Large intestine (tissue), 3 donors: ENCODE data around the gene SYNDIG1L. TPM values are rescaled to one million over a fixed set of nuclear protein-coding genes. Genes with fewer than 3 reads are reported as not detected.

Experiments used
- DNase-seq, 2 donors: peaks; one replicate each; pipeline versions ENCODE4 v3.0.0 to v3.0.0-alpha.2; 2013
- H3K27ac ChIP-seq: one replicate; pipeline ENCODE4 v1.5.1; 2013; ENCODE audit warnings: low read length
- H3K27me3 ChIP-seq: 2 replicates; pipeline ENCODE4 v1.6.1; 2013; ENCODE audit warnings: low read length; ENCODE audit not compliant: control insufficient read depth, insufficient read depth
- H3K36me3 ChIP-seq: 2 replicates; pipeline ENCODE4 v1.6.1; 2013; ENCODE audit warnings: low read length; ENCODE audit not compliant: control insufficient read depth, insufficient read depth
- H3K4me1 ChIP-seq: one replicate; pipeline ENCODE4 v1.6.1; 2013; ENCODE audit warnings: low read length; ENCODE audit not compliant: control insufficient read depth, insufficient read depth
- H3K4me3 ChIP-seq: one replicate; pipeline ENCODE4 v1.5.1; 2013; ENCODE audit warnings: low read length
- H3K9me3 ChIP-seq: one replicate; pipeline ENCODE4 v1.6.1; 2013; ENCODE audit warnings: mild to moderate bottlenecking, low read depth, low read length, moderate library complexity; ENCODE audit not compliant: control insufficient read depth
- WGBS: methylation state at CpG from one replicate; pipeline ENCODE4 v1.1.5; 2013; ENCODE audit warnings: low lambda C conversion rate; ENCODE audit not compliant: insufficient coverage; 5-methylcytosine and 5-hydroxymethylcytosine counted together
- polyA plus RNA-seq: library from polyadenylated mRNA; unstranded; fragments of 120-200 nt; gene quantifications from one replicate; pipeline ENCODE4 v1.2.1, GENCODE V29; 2013

The SYNDIG1L gene
- polyA plus RNA-seq, 1 donor, result 0.10 TPM

DNA sequence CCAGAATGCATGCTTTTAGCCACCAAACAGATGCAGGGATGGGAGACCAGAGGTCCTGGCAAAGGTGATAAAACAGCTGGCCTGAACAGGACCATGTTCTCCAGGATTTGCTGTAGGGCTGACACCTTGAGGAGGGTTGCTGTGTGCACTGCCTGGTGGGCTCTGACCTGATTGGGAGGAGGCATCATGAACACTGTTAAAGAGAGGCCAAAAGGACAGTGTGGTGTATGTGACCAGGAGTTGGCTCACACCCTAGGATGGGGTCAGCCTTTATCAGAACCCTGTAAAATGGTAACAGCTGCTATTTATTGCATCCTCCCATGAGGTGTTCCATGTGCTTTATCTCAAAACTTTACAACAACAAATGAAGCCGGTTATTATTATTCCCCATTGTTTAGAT, 8.8 kb downstream of the SYNDIG1L start:
- DNase-seq, result no peak
- Histone ChIP-seq H3K27me3 (peaks cover 47% of the 10 kb centered on the region), H3K4me3 (no peak overlapping the region), H3K36me3 (no peaks in the 10 kb centered on the region), H3K9me3 (no peaks in the 10 kb centered on the region), H3K4me1 (no peaks in the 10 kb centered on the region), H3K27ac (no peak overlapping the region)
- WGBS, result no CpG with 5 or more reads among the region's 1 CpG

DNA sequence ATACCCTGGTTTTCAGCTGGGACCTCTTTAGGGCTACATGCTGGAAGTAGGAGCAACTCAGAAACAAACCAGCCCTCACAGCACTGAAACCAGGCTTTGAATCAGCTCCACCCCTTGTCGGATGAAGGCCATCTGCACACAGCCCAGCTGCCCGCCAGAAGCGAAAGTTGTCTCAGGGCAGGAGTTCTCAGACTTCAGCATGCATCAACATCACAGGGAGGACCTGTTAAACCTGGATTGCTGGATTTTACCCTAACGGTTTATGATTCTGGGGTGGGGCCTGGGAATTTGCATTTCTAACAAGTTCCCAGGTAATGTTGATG, 10.9 kb downstream of the SYNDIG1L start:
- Histone ChIP-seq H3K9me3 (no peaks in the 10 kb centered on the region), H3K36me3 (no peaks in the 10 kb centered on the region), H3K27ac (no peak overlapping the region), H3K4me3 (no peak overlapping the region), H3K27me3 (peaks cover 36% of the 10 kb centered on the region), H3K4me1 (no peaks in the 10 kb centered on the region)
- WGBS, result no CpG with 5 or more reads among the region's 4 CpGs
- peak in 1 of 2 donors; percentile 21 for DNase-seq

DNA sequence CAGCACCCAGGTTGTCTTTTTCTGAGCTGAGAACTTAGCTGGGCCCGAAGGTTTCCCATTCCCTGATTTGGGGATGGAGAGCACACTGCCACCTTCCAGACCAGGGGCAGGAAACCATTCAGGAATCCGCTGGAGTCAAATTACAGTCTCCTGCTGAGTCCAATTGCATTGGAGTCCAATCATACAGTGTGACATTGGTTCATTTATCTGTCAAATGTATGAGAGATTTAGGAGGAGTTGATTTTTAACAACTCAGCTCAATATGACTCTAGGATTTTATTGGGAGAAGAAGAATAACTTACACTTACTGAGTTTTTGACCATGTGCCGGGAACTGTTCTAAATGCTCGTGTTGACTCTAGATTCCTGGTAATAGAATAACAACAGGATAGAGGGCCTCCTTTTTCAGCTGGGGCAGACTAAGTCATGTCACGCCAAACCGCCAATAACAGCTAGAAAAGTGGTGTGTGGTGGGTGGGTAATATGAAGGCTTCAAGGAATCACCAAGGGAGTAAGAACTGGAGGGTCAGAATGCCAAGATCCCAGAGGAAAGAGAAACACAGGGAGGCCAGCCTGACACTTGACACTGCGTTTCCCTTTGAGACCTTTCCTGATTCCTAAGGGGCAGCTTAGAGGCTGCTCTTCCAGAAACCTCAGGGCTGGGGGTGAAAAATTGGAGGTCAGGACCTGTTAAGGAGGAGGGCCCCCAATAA, 11.5 kb downstream of the SYNDIG1L start:
- DNase-seq, result no peak
- Histone ChIP-seq H3K27me3 (peaks cover 31% of the 10 kb centered on the region), H3K4me3 (no peak overlapping the region), H3K4me1 (no peaks in the 10 kb centered on the region), H3K9me3 (no peaks in the 10 kb centered on the region), H3K36me3 (no peaks in the 10 kb centered on the region), H3K27ac (no peak overlapping the region)
- no CpG with 5 or more reads among the region's 7 CpGs for WGBS

DNA sequence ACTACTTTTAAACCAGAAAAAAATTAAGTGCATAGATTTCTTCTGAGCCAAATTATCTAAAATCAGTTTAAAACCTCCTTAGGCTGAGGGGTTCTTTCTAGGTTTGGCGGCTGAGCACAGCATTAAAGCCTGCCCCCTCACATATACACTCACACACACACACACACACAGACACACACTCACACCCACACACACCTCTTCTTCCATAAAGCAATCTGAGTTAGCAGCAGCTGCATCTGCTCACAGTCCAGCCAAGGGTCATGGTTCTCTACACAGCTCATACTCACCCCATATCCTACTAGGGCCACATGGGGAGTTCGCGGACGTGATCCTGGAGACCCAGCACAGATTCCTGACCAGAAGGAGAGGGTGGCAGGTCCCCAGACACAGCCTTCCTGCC, 12.4 kb downstream of the SYNDIG1L start:
- DNase-seq, result no peak
- no peak overlapping the region for H3K4me3 ChIP-seq
- no peaks in the 10 kb centered on the region for H3K4me1 ChIP-seq
- H3K9me3 ChIP-seq, result no peaks in the 10 kb centered on the region
- no peak overlapping the region for H3K27ac ChIP-seq
- peaks cover 22% of the 10 kb centered on the region for H3K27me3 ChIP-seq
- H3K36me3 ChIP-seq, result no peaks in the 10 kb centered on the region
- WGBS, result no CpG with 5 or more reads among the region's 4 CpGs

DNA sequence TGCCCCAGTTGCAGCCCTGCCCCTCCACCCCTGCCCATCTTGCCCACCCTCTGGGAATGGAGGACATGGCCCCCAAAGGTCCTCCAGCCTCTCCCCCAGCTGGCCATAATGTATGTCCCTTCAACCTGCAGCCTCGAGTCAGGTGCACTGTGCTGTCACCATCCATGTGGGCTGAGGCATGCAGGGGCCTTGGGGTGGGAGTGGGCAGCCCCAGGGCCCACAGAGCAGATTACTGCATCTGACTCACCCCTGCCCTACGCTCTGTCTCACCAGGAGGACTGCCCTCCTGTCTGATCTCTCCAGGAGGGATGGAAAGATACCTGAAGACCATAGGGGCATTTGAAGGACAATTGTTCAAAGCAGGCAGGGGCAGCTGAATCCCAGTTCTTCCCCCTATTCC, 13.3 kb downstream of the SYNDIG1L start:
- no CpG with 5 or more reads among the region's 2 CpGs for WGBS
- DNase-seq, result no peak
- no peaks in the 10 kb centered on the region for H3K4me1 ChIP-seq
- H3K27me3 ChIP-seq, result peaks cover 14% of the 10 kb centered on the region
- no peak overlapping the region for H3K27ac ChIP-seq
- H3K9me3 ChIP-seq, result no peaks in the 10 kb centered on the region
- H3K36me3 ChIP-seq, result no peaks in the 10 kb centered on the region
- no peak overlapping the region for H3K4me3 ChIP-seq

DNA sequence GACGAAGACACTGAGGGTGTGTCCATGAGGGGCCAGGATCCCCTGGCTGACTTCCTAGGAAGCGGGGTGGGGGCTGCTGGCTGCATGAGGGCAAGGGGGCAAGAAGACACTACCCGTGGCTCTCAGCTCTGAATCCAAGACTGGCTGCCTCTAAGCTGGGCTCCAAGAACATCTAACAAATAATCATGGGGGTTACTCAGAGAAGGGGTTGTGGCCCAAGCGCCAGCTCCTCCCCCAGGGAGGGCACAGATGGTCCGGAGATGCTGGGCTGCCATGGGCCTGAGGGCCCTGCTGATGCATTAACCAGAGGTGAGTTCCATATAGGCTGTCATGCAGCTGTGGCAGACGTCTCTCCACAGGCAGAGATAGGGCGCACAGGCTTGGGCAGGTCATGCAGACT, 14.3 kb downstream of the SYNDIG1L start:
- H3K4me1 ChIP-seq, result no peaks in the 10 kb centered on the region
- H3K36me3 ChIP-seq, result no peaks in the 10 kb centered on the region
- H3K9me3 ChIP-seq, result no peaks in the 10 kb centered on the region
- DNase-seq, result no peak
- peaks cover 4% of the 10 kb centered on the region for H3K27me3 ChIP-seq
- no peak overlapping the region for H3K27ac ChIP-seq
- WGBS, result no CpG with 5 or more reads among the region's 7 CpGs
- no peak overlapping the region for H3K4me3 ChIP-seq

DNA sequence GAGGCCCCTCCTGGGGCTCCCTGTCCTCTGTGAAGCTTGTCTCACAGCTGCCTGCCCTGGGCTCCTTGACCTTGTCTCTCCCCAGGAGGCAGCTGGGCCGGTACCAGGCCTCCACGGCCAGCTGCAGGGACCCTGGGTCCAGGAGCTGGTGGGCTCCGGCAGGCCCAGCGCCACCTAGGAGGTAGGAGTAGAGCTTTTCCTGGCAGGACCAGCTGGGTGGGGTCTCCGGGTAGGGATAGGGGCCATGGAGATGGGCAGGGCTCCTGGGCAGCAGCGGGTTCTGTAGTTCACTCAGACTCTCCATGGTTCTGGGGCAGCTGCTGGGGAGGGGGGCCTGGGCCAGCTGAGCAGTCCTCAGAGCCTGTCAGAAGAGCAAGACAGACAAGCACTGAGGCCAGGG, 16.6 kb downstream of the SYNDIG1L start:
- H3K27ac ChIP-seq, result no peak overlapping the region
- no peaks in the 10 kb centered on the region for H3K36me3 ChIP-seq
- whole genome bisulfite sequencing, result no CpG with 5 or more reads among the region's 6 CpGs
- H3K9me3 ChIP-seq, result no peaks in the 10 kb centered on the region
- H3K4me3 ChIP-seq, result no peak overlapping the region
- no peak for DNase-seq
- no peaks in the 10 kb centered on the region for H3K27me3 ChIP-seq
- no peaks in the 10 kb centered on the region for H3K4me1 ChIP-seq

DNA sequence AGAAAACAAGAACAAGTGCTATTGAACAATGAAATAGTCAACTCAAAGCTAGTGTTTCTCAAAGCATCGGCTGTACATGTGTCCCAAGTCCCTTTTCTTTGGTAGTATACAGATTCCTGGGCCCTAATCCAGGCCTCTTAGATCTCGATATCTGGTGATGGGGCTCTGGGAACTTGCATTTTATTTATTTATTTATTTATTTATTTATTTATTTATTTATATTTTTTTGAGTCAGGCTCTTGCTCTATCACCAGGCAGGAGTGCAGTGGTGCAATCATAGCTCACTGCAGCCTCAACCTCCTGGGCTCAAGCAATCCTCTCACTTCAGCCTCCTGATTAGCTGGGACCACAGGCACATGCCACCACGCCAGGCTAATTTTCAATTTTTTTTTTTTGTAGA, 17.1 kb downstream of the SYNDIG1L start:
- H3K27ac ChIP-seq, result no peak overlapping the region
- WGBS, result 88% methylated on average over 1 of the region's 3 CpGs
- DNase-seq, result no peak
- H3K4me3 ChIP-seq, result no peak overlapping the region
- H3K36me3 ChIP-seq, result no peaks in the 10 kb centered on the region
- H3K9me3 ChIP-seq, result no peaks in the 10 kb centered on the region
- no peaks in the 10 kb centered on the region for H3K4me1 ChIP-seq
- H3K27me3 ChIP-seq, result no peaks in the 10 kb centered on the region

DNA sequence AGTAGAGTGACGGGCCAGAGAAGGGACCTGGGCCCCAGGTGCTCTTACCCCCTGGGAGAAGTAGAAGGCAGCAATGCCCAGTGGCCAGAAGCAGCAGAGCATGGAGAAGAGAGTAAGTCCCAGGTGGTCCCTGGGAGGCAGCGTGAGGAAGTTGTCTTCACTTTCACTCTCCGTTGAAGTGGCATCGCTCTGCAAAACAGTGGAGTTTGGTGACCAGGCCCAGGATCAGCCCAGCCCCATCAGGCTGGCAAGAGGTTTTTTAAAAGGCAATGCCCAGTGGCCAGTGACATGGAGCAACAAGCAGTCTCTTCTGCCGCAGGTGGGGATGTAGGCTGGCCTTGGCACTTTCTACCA, 18.2 kb downstream of the SYNDIG1L start:
- Histone ChIP-seq H3K9me3 (no peaks in the 10 kb centered on the region), H3K4me3 (no peak overlapping the region), H3K27me3 (no peaks in the 10 kb centered on the region), H3K27ac (no peak overlapping the region), H3K36me3 (no peaks in the 10 kb centered on the region), H3K4me1 (peaks cover 2% of the 10 kb centered on the region)
- DNase-seq, result no peak
- WGBS, result no CpG with 5 or more reads among the region's 5 CpGs

DNA sequence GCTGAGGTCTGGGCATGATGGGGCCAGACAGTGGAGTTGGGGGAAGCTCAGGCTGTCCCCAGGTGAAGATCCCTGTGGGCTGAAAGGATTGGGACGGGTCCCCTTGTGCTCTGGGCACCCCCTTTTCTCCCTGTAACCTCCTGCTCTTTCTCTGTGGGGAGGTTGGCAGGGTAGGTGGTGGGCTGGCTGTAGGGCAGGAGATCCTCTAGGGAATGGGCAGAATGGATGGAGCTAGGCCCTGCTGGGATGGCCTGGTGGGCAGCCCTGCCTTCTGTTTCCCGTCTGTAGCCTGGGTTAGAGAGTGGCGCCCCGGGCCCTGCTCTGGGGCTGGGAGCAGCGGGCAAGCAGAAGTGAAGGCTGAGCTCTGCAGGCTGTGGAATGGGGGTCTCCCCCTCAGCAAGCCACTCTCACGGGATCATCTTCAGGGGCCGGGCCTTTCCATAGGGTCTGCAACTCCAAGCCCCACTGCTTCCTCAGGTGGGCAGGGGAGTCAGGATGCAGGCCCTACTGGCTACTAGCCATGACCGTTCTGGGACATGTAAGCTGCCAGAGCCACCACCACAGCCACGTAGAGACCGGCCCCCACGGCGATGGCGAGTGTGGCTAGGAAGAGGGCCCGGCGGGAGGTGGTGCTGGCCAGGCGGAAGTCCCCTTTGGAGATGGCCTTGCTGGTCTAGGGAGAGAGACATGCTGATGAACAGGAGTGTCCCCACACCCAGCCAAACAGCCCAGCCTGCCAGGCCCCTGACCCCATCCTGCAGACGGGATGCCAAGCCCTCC, 18.8 kb downstream of the SYNDIG1L start:
- peaks cover 6% of the 10 kb centered on the region for H3K4me1 ChIP-seq
- H3K9me3 ChIP-seq, result no peaks in the 10 kb centered on the region
- no CpG with 5 or more reads among the region's 17 CpGs for WGBS
- H3K36me3 ChIP-seq, result no peaks in the 10 kb centered on the region
- H3K27ac ChIP-seq, result no peak overlapping the region
- no peak overlapping the region for H3K4me3 ChIP-seq
- no peak for DNase-seq
- H3K27me3 ChIP-seq, result no peaks in the 10 kb centered on the region

DNA sequence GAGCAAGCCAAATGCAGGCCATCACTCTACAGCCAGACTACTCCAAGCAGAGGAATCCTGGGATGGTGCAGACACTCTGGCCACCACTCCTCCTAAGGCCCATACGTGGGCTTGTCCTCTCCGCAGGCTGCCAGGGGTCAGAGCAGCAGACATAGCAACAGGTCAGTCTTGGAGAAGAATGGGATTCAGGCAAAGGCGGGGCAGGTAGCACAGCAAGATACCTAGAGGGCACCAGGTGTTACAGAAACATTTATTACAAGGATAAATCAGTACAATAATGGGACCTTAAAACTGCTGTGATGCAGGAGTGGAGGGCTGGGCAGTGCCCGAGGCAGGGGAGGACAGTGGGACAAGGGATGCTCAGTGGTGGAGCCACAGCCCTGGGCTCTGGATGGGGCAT, 20.3 kb downstream of the SYNDIG1L start:
- no peak overlapping the region for H3K27ac ChIP-seq
- no peaks in the 10 kb centered on the region for H3K36me3 ChIP-seq
- no peak for DNase-seq
- WGBS, result no CpG with 5 or more reads among the region's 4 CpGs
- no peak overlapping the region for H3K4me3 ChIP-seq
- H3K9me3 ChIP-seq, result no peaks in the 10 kb centered on the region
- H3K4me1 ChIP-seq, result peaks cover 16% of the 10 kb centered on the region
- peaks cover 5% of the 10 kb centered on the region for H3K27me3 ChIP-seq
